ENCODE results near the gene ACTMAP. TPM values are rescaled to one million over a fixed set of nuclear protein-coding genes. Genes with fewer than 3 reads are reported as not detected.
A peak's percentile ranks its signal among the peaks of the same experiment; 100 is the strongest.

ACTMAP gene
- 5.5 TPM for total RNA-seq (2021; ENCODE audit: unreplicated experiment)
- 8.5 TPM for polyA plus RNA-seq (2012; ENCODE audit: insufficient read length)
- percentile 47 among the genes with signal in this experiment for Bru-seq, nascent RNA
- percentile 51 among the genes with signal in this experiment for BruChase-seq, experiment 1, labeled RNA remaining after a 2-hour chase
- BruChase-seq, experiment 2, labeled RNA remaining after a 6-hour chase = percentile 54 among the genes with signal in this experiment
- long read RNA-seq, partial matches to known transcripts = 1 of 3 reads
- long read RNA-seq, other reads (novel, unspliced or antisense) = 2 of 3 reads

GRCh38 chr19:40750058-40750873 is at the start of gene ACTMAP:
TSS of gene ACTMAP (minus strand) at chr19:40750477. CDS start at chr19:40749803, 674 bp downstream.
- POLR2A ChIA-PET = interaction anchor here (0.8 kb wide), 1 partner anchor 28 kb away, joined by 6 read pairs; no protein-coding TSS in a partner anchor
- no peak for TF ChIP-seq REST (IDR thresholded peaks at IDR 0.05; ENCODE audit: insufficient read depth in 1 of 2, low read depth in 2 of 2, low read length in 1 of 2)
- TF ChIP-seq SIN3A (IDR thresholded peaks at IDR 0.05; ENCODE audit: borderline replicate concordance, insufficient read depth, low read depth, low read length) = no peak; the same call in 1 of the 2 replicates
- TF ChIP-seq POLR2AphosphoS5 (IDR thresholded peaks at IDR 0.05; ENCODE audit: low read depth, low read length) = no peak; the same call in none of the 2 replicates
- no peak for TF ChIP-seq CTCF (IDR thresholded peaks at IDR 0.05)
- TF ChIP-seq TCF7L2 (IDR thresholded peaks at IDR 0.05; ENCODE audit: low read depth, low read length) = no peak
- DNase-seq (ENCODE audit: low read depth, low spot score) (peak; percentile 97), ATAC-seq (peak; percentile 93)
- H3K4me1 ChIP-seq (ENCODE audit: control insufficient read depth, insufficient read depth, low read length) = peaks cover 10% of the 10 kb centered on the region
- CTCF ChIA-PET = interaction anchor here (0.8 kb wide), 1 partner anchor 29 kb away, joined by 3 read pairs; no protein-coding TSS in a partner anchor
- in situ Hi-C loops (cut with HindIII; ENCODE audit: low pct_unique_long_range_greater_than_20kb, low sequenced_read_pairs) = no loop called here
- intact Hi-C loops (cut with micrococcal nuclease; ENCODE audit: unreplicated experiment) = no loop called here
- H3K9me3 ChIP-seq (ENCODE audit: control insufficient read depth, insufficient read depth, low read depth, low read length) = no peaks in the 10 kb centered on the region
- TSS peak; percentile 97 for BruUV-seq (replicated peaks)
- H3K27ac ChIP-seq (ENCODE audit: low read length) = peak within 1 kb of the TSS; percentile 99
- H3K4me3 ChIP-seq (ENCODE audit: low read depth in 2 of 2, low read length in 2 of 2) = peak within 1 kb of the TSS; percentile 74 to 97
- H3K36me3 ChIP-seq (ENCODE audit: control insufficient read depth, insufficient read depth, low read length) = peaks cover 9% of the 10 kb centered on the region
- no peaks in the 10 kb centered on the region for H3K27me3 ChIP-seq (ENCODE audit: control insufficient read depth, insufficient read depth, low read length)

- intact Hi-C loops (cut with micrococcal nuclease; ENCODE audit: unreplicated experiment) (loop anchor here (10.0 kb wide), 1 partner anchor 135 kb away; no protein-coding TSS in a partner anchor), in situ Hi-C loops (cut with HindIII; ENCODE audit: low pct_unique_long_range_greater_than_20kb, low sequenced_read_pairs) (no loop called here)
- no TSS peak for BruUV-seq (replicated peaks)
- ChIA-PET POLR2A (no interaction called here), CTCF (no interaction called here)
- ATAC-seq (peak; percentile 45), DNase-seq (ENCODE audit: low read depth, low spot score) (no peak)
- Histone ChIP-seq H3K4me1 (ENCODE audit: control insufficient read depth, insufficient read depth, low read length) (peaks cover 38% of the 10 kb centered on the region), H3K4me3 (ENCODE audit: low read depth in 2 of 2, low read length in 2 of 2) (peak overlapping the region; percentile 65 to 76), H3K27me3 (ENCODE audit: control insufficient read depth, insufficient read depth, low read length) (no peaks in the 10 kb centered on the region), H3K36me3 (ENCODE audit: control insufficient read depth, insufficient read depth, low read length) (peaks cover 2% of the 10 kb centered on the region; the same call in 1 of the 2 replicates), H3K9me3 (ENCODE audit: control insufficient read depth, insufficient read depth, low read depth, low read length) (no peaks in the 10 kb centered on the region), H3K27ac (ENCODE audit: low read length) (peak overlapping the region; percentile 85)
- TF ChIP-seq CTCF (IDR thresholded peaks at IDR 0.05) = no peak
- TF ChIP-seq POLR2AphosphoS5 (IDR thresholded peaks at IDR 0.05; ENCODE audit: low read depth, low read length) = peak; percentile 37; the same call in 1 of the 2 replicates
- no peak for TF ChIP-seq REST (IDR thresholded peaks at IDR 0.05; ENCODE audit: insufficient read depth in 1 of 2, low read depth in 2 of 2, low read length in 1 of 2)
- TF ChIP-seq SIN3A (IDR thresholded peaks at IDR 0.05; ENCODE audit: borderline replicate concordance, insufficient read depth, low read depth, low read length) = no peak
Observed at GRCh38 chr19:40799558-40800338, 49.5 kb upstream of the ACTMAP start.
